Type B pancreatic cell (in vitro differentiated cells): ENCODE results near the gene ASB15. TPM values are rescaled to one million over a fixed set of nuclear protein-coding genes. Genes with fewer than 3 reads are reported as not detected.

Experiments used
- DNase-seq: peaks from one replicate; pipeline ENCODE4 v3.0.0; 2021; ENCODE audit warnings: mixed read lengths; ENCODE audit not compliant: unreplicated experiment; ENCODE audit errors: extremely low spot score
- H3K27ac Mint-ChIP-seq: 2 replicates; pipeline ENCODE4 v1.8.0; 2021; ENCODE audit warnings: mild to moderate bottlenecking, mixed read lengths
- H3K27me3 Mint-ChIP-seq: 2 replicates; pipeline ENCODE4 v1.8.0; 2021; ENCODE audit warnings: mixed read lengths
- H3K36me3 Mint-ChIP-seq: 2 replicates; pipeline ENCODE4 v1.8.0; 2021; ENCODE audit warnings: mixed read lengths
- H3K4me1 Mint-ChIP-seq: one replicate; pipeline ENCODE4 v1.8.0; 2021; ENCODE audit warnings: mixed read lengths; ENCODE audit not compliant: unreplicated experiment
- H3K4me3 Mint-ChIP-seq: 2 replicates; pipeline ENCODE4 v1.8.0; 2021; ENCODE audit warnings: mild to moderate bottlenecking, mixed read lengths
- H3K9me3 Mint-ChIP-seq: 2 replicates; pipeline ENCODE4 v1.8.0; 2021; ENCODE audit warnings: mixed read lengths
- CTCF ChIP-seq: fragments of 200-600 bp; sonication (generic); conservative IDR thresholded peaks from 2 replicates; pipeline ENCODE4 v1.5.0; 2021; ENCODE audit warnings: antibody characterized with exemption, mild to moderate bottlenecking
- total RNA-seq: library from RNA; stranded (reverse); gene quantifications from 2 replicates; pipeline ENCODE4 v1.2.1, GENCODE V29; 2021; ENCODE audit warnings: low replicate concordance

Gene ASB15
- total RNA-seq, 1 donor from 2014 or later: not detected

DNA sequence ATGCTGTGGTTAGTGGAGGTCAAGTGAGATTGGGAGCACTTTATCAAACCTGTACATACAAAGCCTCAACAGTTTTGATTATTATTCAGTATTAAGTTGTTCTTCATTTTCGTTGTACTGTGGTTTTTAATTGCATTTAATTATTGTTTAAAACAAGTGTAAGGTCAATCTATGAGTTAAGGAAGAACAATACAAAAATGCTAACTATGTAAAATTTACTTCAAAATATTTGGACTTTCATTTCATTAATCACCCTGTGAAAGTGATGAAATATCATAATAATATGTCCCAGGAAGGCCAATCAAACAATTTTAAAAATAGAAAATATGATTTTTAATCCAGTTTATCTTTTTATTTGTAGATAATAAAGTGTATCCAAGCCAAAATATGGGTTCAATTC lies 30.4 kb upstream of the ASB15 start:
- no peak for TF ChIP-seq CTCF
- DNase-seq: no peak
- Mint-ChIP-seq H3K4me3 (no peak overlapping the region), H3K27ac (no peak overlapping the region), H3K4me1 (peaks cover 11% of the 10 kb centered on the region), H3K36me3 (no peaks in the 10 kb centered on the region), H3K9me3 (no peaks in the 10 kb centered on the region), H3K27me3 (no peaks in the 10 kb centered on the region)

- no peaks in the 10 kb centered on the region for H3K9me3 Mint-ChIP-seq
- no peaks in the 10 kb centered on the region for H3K27me3 Mint-ChIP-seq
- no peak for DNase-seq
- TF ChIP-seq CTCF: no peak
- no peak overlapping the region for H3K4me3 Mint-ChIP-seq
- no peaks in the 10 kb centered on the region for H3K36me3 Mint-ChIP-seq
- H3K27ac Mint-ChIP-seq: no peak overlapping the region
- peaks cover 11% of the 10 kb centered on the region for H3K4me1 Mint-ChIP-seq
Measured at GRCh38 chr7:123571684-123572083, 29.9 kb upstream of the ASB15 start.

DNA sequence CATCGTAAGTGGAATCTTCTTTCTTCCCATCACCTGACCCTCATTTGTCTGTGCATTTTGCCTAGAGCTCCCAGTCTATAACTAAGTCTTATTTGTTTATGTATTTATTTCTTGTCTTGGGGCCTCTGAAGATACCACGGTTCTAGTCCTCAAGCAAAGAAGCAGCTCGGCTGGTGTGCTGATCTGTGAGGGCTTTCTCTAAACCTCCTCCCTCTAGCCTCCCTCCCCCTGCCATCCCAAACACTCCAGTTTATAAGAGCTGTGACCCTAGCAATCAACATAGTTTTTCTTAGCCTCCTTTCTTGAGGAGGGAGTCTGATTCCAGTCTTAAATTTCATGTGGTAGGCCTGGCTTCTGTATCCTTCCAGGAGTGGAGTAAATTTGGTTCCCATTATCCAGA lies 28.3 kb upstream of the ASB15 start:
- no peak overlapping the region for H3K4me3 Mint-ChIP-seq
- no peak overlapping the region for H3K27ac Mint-ChIP-seq

DNA sequence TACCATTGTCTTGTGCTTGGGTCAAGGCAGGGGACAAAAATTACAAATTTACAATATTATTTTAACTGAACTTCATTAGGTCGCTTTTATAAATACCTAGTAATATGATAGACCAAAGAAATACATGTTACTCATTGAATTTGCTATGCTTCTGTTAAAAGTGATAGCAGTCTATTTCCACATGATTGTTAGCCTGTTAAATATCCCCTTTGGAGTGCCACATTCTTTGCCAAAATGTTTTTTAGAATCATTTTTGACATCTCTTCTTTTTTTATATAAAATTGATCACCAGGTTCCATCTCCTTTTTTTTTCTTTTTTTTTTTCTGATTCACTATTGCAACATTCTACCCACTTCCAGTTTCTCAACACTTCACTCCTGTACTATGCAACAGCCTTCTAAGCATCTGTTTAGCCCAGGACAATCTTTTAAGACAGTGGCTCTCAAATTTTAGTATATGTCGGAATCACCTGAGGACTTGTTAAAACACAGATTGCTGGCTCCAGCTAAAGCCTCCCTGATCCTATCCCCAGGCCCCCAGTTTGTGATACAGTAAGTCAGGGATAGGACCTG lies 27.6 kb upstream of the ASB15 start:
- Mint-ChIP-seq H3K36me3 (no peaks in the 10 kb centered on the region), H3K4me1 (peaks cover 11% of the 10 kb centered on the region), H3K27me3 (no peaks in the 10 kb centered on the region), H3K4me3 (no peak overlapping the region), H3K9me3 (no peaks in the 10 kb centered on the region), H3K27ac (no peak overlapping the region)
- TF ChIP-seq CTCF: no peak
- DNase-seq: no peak

More for the DNA sequence above, 28.3 kb upstream of the ASB15 start:
- H3K27me3 Mint-ChIP-seq: no peaks in the 10 kb centered on the region
- peaks cover 11% of the 10 kb centered on the region for H3K4me1 Mint-ChIP-seq
- no peak for DNase-seq
- no peak for TF ChIP-seq CTCF
- H3K9me3 Mint-ChIP-seq: no peaks in the 10 kb centered on the region
- H3K36me3 Mint-ChIP-seq: no peaks in the 10 kb centered on the region

- H3K36me3 Mint-ChIP-seq: no peaks in the 10 kb centered on the region
- H3K4me3 Mint-ChIP-seq: no peak overlapping the region
- H3K27me3 Mint-ChIP-seq: peaks cover 8% of the 10 kb centered on the region
- no peak overlapping the region for H3K27ac Mint-ChIP-seq
- DNase-seq: no peak
- TF ChIP-seq CTCF: no peak
- peaks cover 3% of the 10 kb centered on the region for H3K4me1 Mint-ChIP-seq
- no peaks in the 10 kb centered on the region for H3K9me3 Mint-ChIP-seq
Measured at GRCh38 chr7:123579416-123579815, 22.2 kb upstream of the ASB15 start.
